Stomach smooth muscle (tissue), 2 donors: ENCODE data around the gene GSTA5.
A peak's percentile ranks its signal among the peaks of the same experiment; 100 is the strongest.

ENCODE experiments used
- H3K27ac ChIP-seq: one replicate; pipeline ENCODE4 v1.7.0; 2013; ENCODE audit warnings: mild to moderate bottlenecking, low read length, inconsistent platforms
- H3K27me3 ChIP-seq, 2 donors: one replicate each; pipeline ENCODE4 v1.7.0; 2013; ENCODE audit warnings: low read length in 2 of 2; ENCODE audit not compliant: insufficient read depth in 2 of 2, control insufficient read depth in 1 of 2
- H3K36me3 ChIP-seq, 2 donors: one replicate each; pipeline ENCODE4 v1.7.0; 2013; ENCODE audit warnings: low read length in 2 of 2; ENCODE audit not compliant: control insufficient read depth in 2 of 2, insufficient read depth in 2 of 2
- H3K4me1 ChIP-seq: one replicate; pipeline ENCODE4 v1.7.0; 2013; ENCODE audit warnings: low read length; ENCODE audit not compliant: control insufficient read depth, insufficient read depth
- H3K4me3 ChIP-seq, 2 donors: one replicate each; pipeline ENCODE4 v1.7.0; 2013; ENCODE audit warnings: low read length in 2 of 2
- H3K9ac ChIP-seq, 2 donors: one replicate each; pipeline ENCODE4 v1.7.0; 2013; ENCODE audit warnings: low read length in 2 of 2, mild to moderate bottlenecking in 1 of 2
- H3K9me3 ChIP-seq, 2 donors: one replicate each; pipeline ENCODE4 v1.7.0; 2013; ENCODE audit warnings: low read length in 2 of 2; ENCODE audit not compliant: control insufficient read depth in 2 of 2
- donor health status: healthy.
- donor health status: Pancreatic carcinoma.

GSTA5 gene

GRCh38 chr6:52840763-52841585 lies at the start of gene GSTA5:
GSTA5 (minus strand) TSS chr6:52840813.
- Histone ChIP-seq H3K27ac (no peak within 1 kb of the TSS), H3K27me3 (no peaks in the 10 kb centered on the region), H3K4me1 (no peaks in the 10 kb centered on the region), H3K36me3 (no peaks in the 10 kb centered on the region), H3K9ac (no peak within 1 kb of the TSS), H3K9me3 (no peaks in the 10 kb centered on the region), H3K4me3 (no peak within 1 kb of the TSS)

- Histone ChIP-seq H3K27ac (no peak overlapping the region), H3K9ac (no peak overlapping the region), H3K4me3 (no peak overlapping the region), H3K4me1 (no peaks in the 10 kb centered on the region), H3K36me3 (no peaks in the 10 kb centered on the region), H3K9me3 (no peaks in the 10 kb centered on the region), H3K27me3 (no peaks in the 10 kb centered on the region)
Observed at GRCh38 chr6:52890018-52890417, 49.4 kb upstream of the GSTA5 start.

- no peaks in the 10 kb centered on the region for H3K36me3 ChIP-seq
Observed at GRCh38 chr6:52887910-52888524, 47.4 kb upstream of the GSTA5 start.

GRCh38 chr6:52881996-52882841 lies 41.6 kb upstream of the GSTA5 start:
- peak overlapping the region; percentile 90 to 93 for H3K4me3 ChIP-seq
- no peaks in the 10 kb centered on the region for H3K9me3 ChIP-seq
- H3K36me3 ChIP-seq = no peaks in the 10 kb centered on the region
- peak overlapping the region; percentile 60 to 87 for H3K9ac ChIP-seq
- H3K27me3 ChIP-seq = no peaks in the 10 kb centered on the region
- H3K27ac ChIP-seq = no peak overlapping the region
- H3K4me1 ChIP-seq = peaks cover 5% of the 10 kb centered on the region

More at GRCh38 chr6:52887910-52888524, 47.4 kb upstream of the GSTA5 start:
- H3K27me3 ChIP-seq = no peaks in the 10 kb centered on the region
- H3K9me3 ChIP-seq = no peaks in the 10 kb centered on the region
- H3K9ac ChIP-seq = no peak overlapping the region
- H3K27ac ChIP-seq = no peak overlapping the region
- H3K4me1 ChIP-seq = no peaks in the 10 kb centered on the region
- H3K4me3 ChIP-seq = no peak overlapping the region

DNA sequence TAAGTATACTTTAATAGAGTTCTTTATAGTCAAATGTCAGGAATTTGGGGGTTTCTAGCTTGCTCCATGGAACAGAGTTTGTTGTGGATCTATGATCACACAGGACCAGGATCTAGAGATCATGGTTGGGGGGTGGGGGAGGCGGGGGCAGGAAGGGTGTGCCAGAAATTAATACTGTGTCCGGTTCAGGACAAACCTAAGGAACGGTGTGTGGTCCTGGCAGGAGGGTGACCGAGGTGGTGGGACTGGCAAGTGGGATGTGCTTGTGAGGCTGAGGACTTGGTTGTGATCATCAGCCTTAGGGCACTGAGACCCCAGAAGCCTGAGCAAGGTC lies 41.0 kb upstream of the GSTA5 start:
- H3K9ac ChIP-seq = peak overlapping the region in 1 of 2 donors; percentile 60
- H3K27ac ChIP-seq = no peak overlapping the region
- H3K36me3 ChIP-seq = no peaks in the 10 kb centered on the region
- peak overlapping the region; percentile 90 to 93 for H3K4me3 ChIP-seq
- no peaks in the 10 kb centered on the region for H3K27me3 ChIP-seq
- H3K9me3 ChIP-seq = no peaks in the 10 kb centered on the region
- peaks cover 5% of the 10 kb centered on the region for H3K4me1 ChIP-seq

DNA sequence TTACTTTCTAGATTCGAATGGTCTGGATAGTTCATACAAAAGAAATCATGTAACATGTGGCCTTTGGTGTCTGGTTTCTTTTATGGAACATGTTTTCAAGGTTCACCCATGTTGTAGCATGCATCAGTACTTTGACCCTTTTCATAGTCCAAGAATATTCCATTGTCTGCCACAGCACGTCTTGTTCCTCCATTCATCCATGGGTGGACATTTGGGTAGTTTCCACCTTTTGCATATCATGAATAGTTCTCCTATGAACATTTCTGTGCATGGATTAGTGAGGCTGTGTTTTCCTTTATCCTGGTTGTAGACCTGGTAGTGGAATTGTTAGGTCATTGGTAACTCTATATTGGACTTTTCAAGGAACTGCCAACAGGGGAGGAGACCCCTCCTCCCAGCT lies 37.2 kb upstream of the GSTA5 start:
- no peaks in the 10 kb centered on the region for H3K36me3 ChIP-seq
- H3K4me3 ChIP-seq = no peak overlapping the region
- no peak overlapping the region for H3K9ac ChIP-seq
- H3K27me3 ChIP-seq = peaks cover 0 to 2% of the 10 kb centered on the region in 2 donors
- H3K27ac ChIP-seq = no peak overlapping the region
- peaks cover 5% of the 10 kb centered on the region for H3K4me1 ChIP-seq
- no peaks in the 10 kb centered on the region for H3K9me3 ChIP-seq

DNA sequence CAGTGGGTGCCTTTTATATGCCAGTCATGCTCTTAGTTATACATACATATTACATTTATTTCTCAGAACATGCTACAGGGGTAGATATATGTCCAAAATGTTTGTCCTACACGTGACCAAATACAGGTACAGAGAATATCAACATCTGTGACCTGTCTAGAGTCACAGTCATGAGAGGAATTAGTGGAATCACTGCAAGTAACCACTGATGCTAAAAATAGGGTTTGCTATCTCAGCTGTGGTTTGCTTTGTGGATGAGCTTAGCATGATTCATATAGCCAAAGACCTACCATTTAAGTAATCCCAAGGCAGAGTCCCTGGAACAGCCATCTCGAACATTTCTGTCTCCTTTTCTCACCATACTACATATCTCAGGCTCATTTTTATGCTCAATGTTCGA lies 36.6 kb upstream of the GSTA5 start:
- no peak overlapping the region for H3K27ac ChIP-seq

DNA sequence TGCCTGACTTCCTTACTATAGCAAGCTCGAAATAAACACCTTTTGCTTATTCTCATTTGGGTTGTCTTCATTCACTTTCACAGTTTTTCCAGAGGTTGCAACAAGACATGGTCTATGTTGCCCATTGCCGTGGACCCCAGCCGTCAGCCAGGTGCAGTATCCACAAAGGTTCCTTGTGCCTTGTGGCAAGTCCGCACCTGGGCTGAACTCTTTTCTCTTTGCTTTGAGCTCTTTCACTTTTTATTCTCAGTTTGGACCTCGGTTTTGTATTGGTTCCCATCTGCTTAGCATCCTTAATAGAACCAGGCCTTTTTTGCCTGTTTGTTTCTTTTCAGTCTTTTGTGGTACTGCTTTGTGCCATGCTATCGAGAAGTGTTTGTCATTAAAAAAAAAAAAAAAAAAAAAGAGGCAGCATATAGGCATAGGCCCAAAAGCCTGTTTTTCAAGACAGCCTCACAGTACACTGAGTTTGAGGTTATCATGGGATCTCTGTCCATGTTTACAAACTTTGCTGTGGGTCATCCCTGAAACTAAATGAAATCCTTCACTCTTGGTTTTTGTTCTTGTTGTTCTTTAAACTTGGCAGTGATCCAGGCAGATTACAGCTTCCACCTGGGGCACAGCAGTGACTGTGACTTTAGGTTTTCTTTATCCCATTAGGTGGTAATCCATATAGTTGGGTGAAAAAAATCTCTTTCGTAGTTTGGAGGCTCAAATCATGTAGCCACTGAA lies 35.6 kb upstream of the GSTA5 start:
- H3K27ac ChIP-seq = no peak overlapping the region
- H3K4me3 ChIP-seq = no peak overlapping the region

More for the DNA sequence above, 36.6 kb upstream of the GSTA5 start:
- H3K27me3 ChIP-seq = peaks cover 0 to 2% of the 10 kb centered on the region in 2 donors
- H3K4me3 ChIP-seq = no peak overlapping the region
- peaks cover 5% of the 10 kb centered on the region for H3K4me1 ChIP-seq
- no peaks in the 10 kb centered on the region for H3K36me3 ChIP-seq
- no peak overlapping the region for H3K9ac ChIP-seq
- H3K9me3 ChIP-seq = no peaks in the 10 kb centered on the region

DNA sequence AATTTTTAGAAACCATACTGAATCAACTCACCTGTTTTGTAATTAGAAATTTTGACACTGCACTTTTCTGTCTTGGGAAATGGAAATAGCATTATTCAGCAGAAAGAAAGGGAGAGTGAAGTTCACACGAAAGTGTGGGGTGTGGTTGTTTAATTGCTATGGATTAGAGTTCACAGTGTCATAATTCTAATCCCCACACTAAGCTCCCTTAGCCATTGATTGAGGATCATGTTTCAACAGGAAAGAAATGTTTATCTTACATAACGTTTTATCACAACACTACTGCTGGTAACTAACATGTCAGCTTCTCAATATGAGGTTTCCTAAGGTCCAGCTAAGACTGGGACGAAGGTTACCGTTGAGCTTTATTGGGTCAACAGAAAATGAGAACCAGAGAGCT lies 31.4 kb upstream of the GSTA5 start:
- Histone ChIP-seq H3K4me1 (no peaks in the 10 kb centered on the region), H3K9ac (no peak overlapping the region), H3K4me3 (no peak overlapping the region), H3K27me3 (peaks cover 0 to 2% of the 10 kb centered on the region in 2 donors), H3K27ac (no peak overlapping the region), H3K9me3 (no peaks in the 10 kb centered on the region), H3K36me3 (no peaks in the 10 kb centered on the region)

More for the DNA sequence above, 35.6 kb upstream of the GSTA5 start:
- Histone ChIP-seq H3K27me3 (peaks cover 0 to 2% of the 10 kb centered on the region in 2 donors), H3K9me3 (no peaks in the 10 kb centered on the region), H3K36me3 (no peaks in the 10 kb centered on the region), H3K4me1 (no peaks in the 10 kb centered on the region), H3K9ac (no peak overlapping the region)

GRCh38 chr6:52871621-52872020 lies 31.0 kb upstream of the GSTA5 start:
- H3K4me3 ChIP-seq = no peak overlapping the region
- H3K36me3 ChIP-seq = no peaks in the 10 kb centered on the region
- peaks cover 0 to 2% of the 10 kb centered on the region in 2 donors for H3K27me3 ChIP-seq
- no peak overlapping the region for H3K27ac ChIP-seq
- H3K9me3 ChIP-seq = no peaks in the 10 kb centered on the region
- H3K9ac ChIP-seq = no peak overlapping the region
- no peaks in the 10 kb centered on the region for H3K4me1 ChIP-seq
